Suprapubic skin (tissue), 4 donors: ENCODE results near the gene ACOD1.

Experiments used
- CTCF ChIP-seq, 2 donors: fragments of 200-600 bp in 1 of 2; fragments of 450-650 bp in 1 of 2; sonication (generic) in 1 of 2; IDR thresholded peaks; one replicate each; pipeline ENCODE4 v1.5.1; 2016 to 2019; ENCODE audit warnings: antibody characterized with exemption in 2 of 2, mild to moderate bottlenecking in 1 of 2, moderate library complexity in 1 of 2
- EP300 ChIP-seq: sonication (generic); formaldehyde crosslinking; IDR thresholded peaks from one replicate; pipeline ENCODE4 v1.6.1; 2017; ENCODE audit warnings: antibody characterized with exemption
- POLR2AphosphoS5 ChIP-seq, 3 donors: sonication (generic); formaldehyde crosslinking; IDR thresholded peaks; one replicate each; pipeline ENCODE4 v1.6.1; 2017; ENCODE audit warnings: antibody characterized with exemption in 3 of 3

GRCh38 chr13:76958841-76959432 is 10.6 kb downstream of the ACOD1 start:
- TF ChIP-seq CTCF (IDR thresholded peaks at IDR 0.05) = no peak
- TF ChIP-seq POLR2AphosphoS5 (IDR thresholded peaks at IDR 0.05) = no peak
- no peak for TF ChIP-seq EP300
